HepG2 (cell line): Measurements from ENCODE around the gene RNU1-2. TPM values are rescaled to one million over a fixed set of nuclear protein-coding genes. Genes with fewer than 3 reads are reported as not detected.
A peak's percentile ranks its signal among the peaks of the same experiment; 100 is the strongest.

Experiments
- ATAC-seq: fragments of 200-7000 bp; cut with Tn5 transposase; 3 replicates; pipeline ENCODE4 v1.9.1; 2020; ENCODE audit warnings: mild to moderate bottlenecking, moderate library complexity
- BruUV-seq: library from RNA; stranded (reverse); fragments of 400-500 nt; replicated peaks from 2 replicates; lab custom pipeline; 2021; lab: Mats Ljungman, UMichigan
- CTCF ChIA-PET: fragments of 300-600 bp; formaldehyde crosslinking; extraction: SDS; loops from one replicate; lab custom pipeline; 2021; ENCODE audit warnings: low total read pairs, inconsistent platforms, low intra/inter-chr PET ratio; lab: Yijun Ruan, JAX
- POLR2A ChIA-PET: fragments of 350-600 bp; sonication (Branson Sonifier 250); formaldehyde crosslinking; loops from one replicate; lab custom pipeline; 2020; ENCODE audit warnings: antibody characterized with exemption, inconsistent platforms; lab: Yijun Ruan, JAX
- DNase-seq: peaks from one replicate; pipeline ENCODE4 v3.0.0-alpha.2; 2015; ENCODE audit warnings: low spot score
- FAIRE-seq: peaks from 3 replicates; lab custom pipeline; 2011; peaks lifted over from hg19 to GRCh38; lab: Jason Lieb, UNC
- H2AFZ ChIP-seq: one replicate; pipeline ENCODE4 v1.6.1; 2011; ENCODE audit warnings: low read length, inconsistent platforms
- H3K27ac ChIP-seq: fragments of 300-600 bp; 3 replicates; pipeline ENCODE4 v1.8.0; 2011; ENCODE audit warnings: mixed run types, mild to moderate bottlenecking, mixed read lengths, low read length, inconsistent platforms; ENCODE audit not compliant: insufficient read depth; ENCODE audit errors: extremely low read length
- H3K27me3 ChIP-seq, 2 experiments: fragments of 200-600 bp in 1 of 2; 2 replicates in 1 of 2; 3 replicates in 1 of 2; pipeline versions ENCODE4 v1.6.0 to v1.8.0; 2011; ENCODE audit warnings: low read length in 2 of 2, mild to moderate bottlenecking in 2 of 2, moderate library complexity in 2 of 2, inconsistent platforms in 1 of 2; ENCODE audit not compliant: insufficient read depth in 2 of 2, control insufficient read depth in 1 of 2
- H3K36me3 ChIP-seq, 2 experiments: fragments of 200-600 bp in 1 of 2; replicated peaks in 1 of 2; 2 replicates in 1 of 2; 3 replicates in 1 of 2; pipeline versions ENCODE4 v1.5.1 to v1.8.0; 2011; ENCODE audit warnings: low read length in 2 of 2, inconsistent platforms in 1 of 2; ENCODE audit not compliant: insufficient read depth in 2 of 2, control insufficient read depth in 1 of 2
- H3K4me1 ChIP-seq: 2 replicates; pipeline ENCODE4 v1.5.1; 2012; ENCODE audit warnings: low read length, inconsistent platforms; ENCODE audit not compliant: insufficient read depth
- H3K4me2 ChIP-seq: 2 replicates; pipeline ENCODE4 v1.6.0; 2011; ENCODE audit warnings: low read depth, low read length, inconsistent platforms
- H3K4me3 ChIP-seq, 3 experiments: fragments of 200-600 bp in 1 of 3; sonication (generic), shearing (Covaris generic) in 1 of 3; replicated peaks in 1 of 3; 2 replicates each; pipeline ENCODE4 v1.5.1; 2011 to 2016; ENCODE audit warnings: low read length in 3 of 3, inconsistent platforms in 2 of 3, low read depth in 2 of 3, mild to moderate bottlenecking in 2 of 3, control low read depth in 1 of 3, mixed read lengths in 1 of 3; ENCODE audit not compliant: insufficient read depth in 1 of 3
- H3K79me2 ChIP-seq: one replicate; pipeline ENCODE4 v1.6.1; 2011; ENCODE audit warnings: low read length, inconsistent platforms; ENCODE audit not compliant: insufficient read depth
- H3K9ac ChIP-seq: 2 replicates; pipeline ENCODE4 v1.6.0; 2011; ENCODE audit warnings: mild to moderate bottlenecking, low read depth, low read length, inconsistent platforms; ENCODE audit not compliant: insufficient read depth
- H3K9me3 ChIP-seq: 2 replicates; pipeline ENCODE4 v1.5.1; 2012; ENCODE audit warnings: mild to moderate bottlenecking, low read length
- H4K20me1 ChIP-seq: 2 replicates; pipeline ENCODE4 v1.6.0; 2011; ENCODE audit warnings: inconsistent platforms, mild to moderate bottlenecking, low read length, moderate library complexity; ENCODE audit not compliant: insufficient read depth
- NFE2L2 ChIP-seq: fragments of 150-350 bp; IDR thresholded peaks from 2 replicates; pipeline ENCODE4 v1.6.1; 2014; ENCODE audit warnings: low read length
- NFYB ChIP-seq: sonication (generic); formaldehyde crosslinking; IDR thresholded peaks from 2 replicates; pipeline ENCODE4 v1.4.0; 2020; ENCODE audit warnings: missing genetic modification reagents
- NFYC ChIP-seq: IDR thresholded peaks from 2 replicates; pipeline ENCODE4 v1.6.1; 2016; ENCODE audit warnings: missing genetic modification reagents, missing compliant biosample characterization
- ONECUT2 ChIP-seq: sonication (generic); formaldehyde crosslinking; IDR thresholded peaks from 2 replicates; pipeline ENCODE4 v1.4.0; 2020; ENCODE audit warnings: missing genetic modification reagents
- PHF5A ChIP-seq: IDR thresholded peaks from one replicate; pipeline ENCODE4 v1.6.1; 2018; ENCODE audit warnings: low read depth, missing genetic modification reagents; ENCODE audit not compliant: unreplicated experiment
- RBM39 ChIP-seq: fragments of 200-400 bp; formaldehyde crosslinking; IDR thresholded peaks from one replicate; pipeline ENCODE4 v1.6.1; 2018; ENCODE audit warnings: antibody characterized with exemption, mild to moderate bottlenecking, low read depth, low read length; ENCODE audit not compliant: poor library complexity, severe bottlenecking
- SRSF4 ChIP-seq: fragments of 200-400 bp; formaldehyde crosslinking; IDR thresholded peaks from one replicate; pipeline ENCODE4 v1.6.1; 2018; ENCODE audit warnings: mild to moderate bottlenecking, low read depth, low read length, moderate library complexity; ENCODE audit not compliant: poor library complexity, severe bottlenecking
- ZBTB42 ChIP-seq: sonication (generic); formaldehyde crosslinking; IDR thresholded peaks from 2 replicates; pipeline ENCODE4 v1.5.0; 2020; ENCODE audit warnings: mild to moderate bottlenecking, missing genetic modification reagents
- ZMYM4 ChIP-seq: sonication (generic); formaldehyde crosslinking; IDR thresholded peaks from 2 replicates; pipeline ENCODE4 v1.8.1; 2023; ENCODE audit warnings: mild to moderate bottlenecking, missing genetic modification reagents
- ZNF703 ChIP-seq: sonication (generic); formaldehyde crosslinking; IDR thresholded peaks from 2 replicates; pipeline ENCODE4 v1.5.1; 2020; ENCODE audit warnings: missing genetic modification reagents, mild to moderate bottlenecking, moderate library complexity, borderline replicate concordance
- ZSCAN25 ChIP-seq: sonication (generic); formaldehyde crosslinking; IDR thresholded peaks from 2 replicates; pipeline ENCODE4 v1.8.0; 2022; ENCODE audit warnings: mild to moderate bottlenecking, missing genetic modification reagents
- WGBS: methylation state at CpG from one replicate; pipeline ENCODE4 v1.1.6; 2017; ENCODE audit warnings: low lambda C conversion rate; 5-methylcytosine and 5-hydroxymethylcytosine counted together
- in situ Hi-C: cut with HindIII; loops from 2 replicates; pipeline ENCODE4 v1.10.0; 2017; ENCODE audit warnings: low pct_unique_long_range_greater_than_20kb; ENCODE audit not compliant: extremely low pct_ligation_motif_present
- intact Hi-C: fragments of 100-400 bp; cut with micrococcal nuclease; formaldehyde crosslinking; loops from one replicate; pipeline ENCODE4 v1.10.0; 2022; ENCODE audit not compliant: unreplicated experiment
- polyA plus RNA-seq, 8 experiments: library from polyadenylated mRNA; depleted of rRNA in 3 of 8; stranded (reverse) in 7 of 8; unstranded in 1 of 8; fragments of >200 nt; fragmentation: Illumina TruSeq in 4 of 8; extraction: Trizol in 4 of 8; gene quantifications; 2 replicates each; pipeline versions ENCODE4 v1.2.1 to v1.2.3, GENCODE V29; 2011 to 2016; ENCODE audit warnings: low read depth in 4 of 8, missing spikeins in 1 of 8, mixed read lengths in 1 of 8; ENCODE audit not compliant: insufficient read depth in 1 of 8
- total RNA-seq, 5 experiments: library from RNA; depleted of rRNA; stranded (reverse); fragments of >200 nt; fragmentation: Illumina TruSeq; extraction: Trizol; gene quantifications; 2 replicates each; pipeline ENCODE4 v1.2.3, GENCODE V29; 2016; ENCODE audit warnings: low read depth in 1 of 5
- TF ChIP-seq, protein P1 (sequence below): fragments of 450-650 bp; IDR thresholded peaks from 2 replicates; pipeline ENCODE4 v1.6.1; 2017; ENCODE audit warnings: mild to moderate bottlenecking
- TF ChIP-seq, protein P2 (sequence below): sonication (generic); formaldehyde crosslinking; IDR thresholded peaks from 2 replicates; pipeline ENCODE4 v1.9.0; 2022; ENCODE audit warnings: missing genetic modification reagents, mild to moderate bottlenecking, borderline replicate concordance

The RNU1-2 gene
- total and polyA plus RNA-seq, 2 of the 13 experiments (the other 11 are each of a cell fraction or from before 2014, with no cell fraction given): under 0.01 to 11,018 TPM

DNA sequence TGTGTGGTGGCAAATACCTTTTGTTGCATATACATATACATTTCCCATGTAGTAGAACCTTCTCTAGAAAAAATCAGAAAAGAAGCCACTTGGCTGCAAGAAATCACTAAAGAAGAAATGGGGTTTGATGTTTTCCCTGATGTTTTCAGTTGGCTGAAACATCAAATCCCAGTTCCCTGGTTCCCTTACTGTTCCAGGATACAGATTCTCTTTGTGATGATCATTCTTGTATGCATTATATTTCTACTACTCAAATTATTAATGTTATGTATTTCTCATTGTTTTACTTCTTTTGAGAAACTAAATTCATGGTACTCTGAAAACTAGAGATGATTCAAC lies 7.6 kb downstream of the RNU1-2 start:
- H3K4me3 ChIP-seq: peak overlapping the region; percentile 51 to 83 (median 75); a peak in 5 of 6 replicates
- no peaks in the 10 kb centered on the region for H4K20me1 ChIP-seq
- H3K27me3 ChIP-seq: no peaks in the 10 kb centered on the region
- peaks cover 34% of the 10 kb centered on the region for H3K4me1 ChIP-seq
- ChIA-PET CTCF (no interaction called here), POLR2A (interaction anchor here (0.9 to 2.7 kb wide), 5 partner anchors 7 to 295 kb away, joined by 3 to 42 read pairs (median 4); partner anchors contain the start of gene RNU1-2)
- peak overlapping the region; percentile 97 for H3K4me2 ChIP-seq
- no peaks in the 10 kb centered on the region for H3K36me3 ChIP-seq
- ATAC-seq (no peak), FAIRE-seq (no peak), DNase-seq (no peak)
- peak overlapping the region; percentile 95 for H2AFZ ChIP-seq
- TF ChIP-seq NFE2L2 (no peak), ZBTB42 (CRISPR knock-in tag) (no peak)
- H3K79me2 ChIP-seq: no peaks in the 10 kb centered on the region
- in situ Hi-C loops: no loop called here
- peak overlapping the region; percentile 100 for H3K9ac ChIP-seq
- peak overlapping the region; percentile 100 for H3K27ac ChIP-seq
- intact Hi-C loops: no loop called here
- BruUV-seq: no TSS peak
- H3K9me3 ChIP-seq: peaks cover 7% of the 10 kb centered on the region; the same call in 1 of the 2 replicates

DNA sequence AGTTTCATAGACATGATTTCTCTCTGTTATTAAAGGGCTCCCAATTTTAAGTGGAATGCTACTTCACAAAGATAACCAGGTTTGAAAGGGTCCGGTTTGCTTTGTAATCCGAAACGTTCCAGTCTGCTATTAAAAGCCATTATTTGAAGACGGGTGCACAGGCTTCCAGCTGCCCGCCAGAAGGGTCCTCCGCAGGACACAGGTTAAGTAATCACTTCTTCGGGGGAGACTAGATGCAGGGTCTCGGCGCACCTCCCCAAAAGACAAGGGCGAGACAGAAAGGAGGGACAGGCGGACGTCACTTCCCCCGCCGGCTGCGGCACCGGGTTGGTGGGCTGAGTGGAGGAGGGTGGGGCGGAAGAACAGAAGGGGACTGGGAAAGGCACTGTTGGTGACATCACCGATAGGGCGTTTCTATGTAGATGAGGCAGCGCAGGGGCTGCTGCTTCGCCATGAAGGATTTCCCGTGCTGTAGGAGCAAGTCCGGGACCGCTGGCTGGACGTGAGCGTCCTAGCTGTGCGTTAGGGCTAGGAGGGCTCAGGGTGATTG lies 8.9 kb downstream of the RNU1-2 start:
- intact Hi-C loops (no loop called here), in situ Hi-C loops (no loop called here)
- Histone ChIP-seq H3K9ac (peak overlapping the region; percentile 100), H3K79me2 (no peaks in the 10 kb centered on the region), H3K36me3 (no peaks in the 10 kb centered on the region), H2AFZ (peak overlapping the region; percentile 82), H4K20me1 (no peaks in the 10 kb centered on the region), H3K4me2 (peak overlapping the region; percentile 97), H3K4me1 (peaks cover 34% of the 10 kb centered on the region), H3K9me3 (peaks cover 7% of the 10 kb centered on the region; the same call in 1 of the 2 replicates), H3K27ac (peak overlapping the region; percentile 100), H3K27me3 (no peaks in the 10 kb centered on the region), H3K4me3 (peak overlapping the region; percentile 59 to 83 (median 75))
- FAIRE-seq: peak; percentile 88
- 0% methylated on average over 27 of the region's 27 CpGs for WGBS
- CTCF ChIA-PET: no interaction called here
- peak; percentile 95 for ATAC-seq
- no TSS peak for BruUV-seq
- peak; percentile 93 for DNase-seq
- POLR2A ChIA-PET: interaction anchor here (0.6 to 2.7 kb wide), 9 partner anchors 8 to 391 kb away, joined by 3 to 42 read pairs (median 4); partner anchors contain the start of genes RNU1-1 and RNU1-2
- TF ChIP-seq ONECUT2 (CRISPR knock-in tag): no peak
- TF ChIP-seq SRSF4: no peak
- TF ChIP-seq NFYC (CRISPR knock-in tag): peak; percentile 78
- TF ChIP-seq NFYB: peak; percentile 81
- TF ChIP-seq ZMYM4: peak; percentile 15; the same call in 1 of the 2 replicates
- TF ChIP-seq ZSCAN25: no peak
- TF ChIP-seq, protein P1, sequence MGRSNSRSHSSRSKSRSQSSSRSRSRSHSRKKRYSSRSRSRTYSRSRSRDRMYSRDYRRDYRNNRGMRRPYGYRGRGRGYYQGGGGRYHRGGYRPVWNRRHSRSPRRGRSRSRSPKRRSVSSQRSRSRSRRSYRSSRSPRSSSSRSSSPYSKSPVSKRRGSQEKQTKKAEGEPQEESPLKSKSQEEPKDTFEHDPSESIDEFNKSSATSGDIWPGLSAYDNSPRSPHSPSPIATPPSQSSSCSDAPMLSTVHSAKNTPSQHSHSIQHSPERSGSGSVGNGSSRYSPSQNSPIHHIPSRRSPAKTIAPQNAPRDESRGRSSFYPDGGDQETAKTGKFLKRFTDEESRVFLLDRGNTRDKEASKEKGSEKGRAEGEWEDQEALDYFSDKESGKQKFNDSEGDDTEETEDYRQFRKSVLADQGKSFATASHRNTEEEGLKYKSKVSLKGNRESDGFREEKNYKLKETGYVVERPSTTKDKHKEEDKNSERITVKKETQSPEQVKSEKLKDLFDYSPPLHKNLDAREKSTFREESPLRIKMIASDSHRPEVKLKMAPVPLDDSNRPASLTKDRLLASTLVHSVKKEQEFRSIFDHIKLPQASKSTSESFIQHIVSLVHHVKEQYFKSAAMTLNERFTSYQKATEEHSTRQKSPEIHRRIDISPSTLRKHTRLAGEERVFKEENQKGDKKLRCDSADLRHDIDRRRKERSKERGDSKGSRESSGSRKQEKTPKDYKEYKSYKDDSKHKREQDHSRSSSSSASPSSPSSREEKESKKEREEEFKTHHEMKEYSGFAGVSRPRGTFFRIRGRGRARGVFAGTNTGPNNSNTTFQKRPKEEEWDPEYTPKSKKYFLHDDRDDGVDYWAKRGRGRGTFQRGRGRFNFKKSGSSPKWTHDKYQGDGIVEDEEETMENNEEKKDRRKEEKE: no peak
- TF ChIP-seq RBM39: no peak
- no peak for TF ChIP-seq ZNF703 (CRISPR knock-in tag)
- peak; percentile 8 for TF ChIP-seq PHF5A
- TF ChIP-seq, protein P2, sequence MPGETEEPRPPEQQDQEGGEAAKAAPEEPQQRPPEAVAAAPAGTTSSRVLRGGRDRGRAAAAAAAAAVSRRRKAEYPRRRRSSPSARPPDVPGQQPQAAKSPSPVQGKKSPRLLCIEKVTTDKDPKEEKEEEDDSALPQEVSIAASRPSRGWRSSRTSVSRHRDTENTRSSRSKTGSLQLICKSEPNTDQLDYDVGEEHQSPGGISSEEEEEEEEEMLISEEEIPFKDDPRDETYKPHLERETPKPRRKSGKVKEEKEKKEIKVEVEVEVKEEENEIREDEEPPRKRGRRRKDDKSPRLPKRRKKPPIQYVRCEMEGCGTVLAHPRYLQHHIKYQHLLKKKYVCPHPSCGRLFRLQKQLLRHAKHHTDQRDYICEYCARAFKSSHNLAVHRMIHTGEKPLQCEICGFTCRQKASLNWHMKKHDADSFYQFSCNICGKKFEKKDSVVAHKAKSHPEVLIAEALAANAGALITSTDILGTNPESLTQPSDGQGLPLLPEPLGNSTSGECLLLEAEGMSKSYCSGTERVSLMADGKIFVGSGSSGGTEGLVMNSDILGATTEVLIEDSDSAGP: peak; percentile 40; the same call in 1 of the 2 replicates
